ENCODE results near the gene FRMD3. TPM values are rescaled to one million over a fixed set of nuclear protein-coding genes. Genes with fewer than 3 reads are reported as not detected.
"Not testable (repeated sequence)": the region's sequence is repeated elsewhere in the genome, so short reads cannot be mapped to it uniquely, and the experiment has no call there.

The FRMD3 gene
- total RNA-seq, 1 donor = 0.27 TPM

GRCh38 chr9:83403527-83404238 is 134.5 kb downstream of the FRMD3 start:
- no peak for DNase-seq (ENCODE audit: low read depth in 2 of 3, low spot score in 2 of 3)

DNA sequence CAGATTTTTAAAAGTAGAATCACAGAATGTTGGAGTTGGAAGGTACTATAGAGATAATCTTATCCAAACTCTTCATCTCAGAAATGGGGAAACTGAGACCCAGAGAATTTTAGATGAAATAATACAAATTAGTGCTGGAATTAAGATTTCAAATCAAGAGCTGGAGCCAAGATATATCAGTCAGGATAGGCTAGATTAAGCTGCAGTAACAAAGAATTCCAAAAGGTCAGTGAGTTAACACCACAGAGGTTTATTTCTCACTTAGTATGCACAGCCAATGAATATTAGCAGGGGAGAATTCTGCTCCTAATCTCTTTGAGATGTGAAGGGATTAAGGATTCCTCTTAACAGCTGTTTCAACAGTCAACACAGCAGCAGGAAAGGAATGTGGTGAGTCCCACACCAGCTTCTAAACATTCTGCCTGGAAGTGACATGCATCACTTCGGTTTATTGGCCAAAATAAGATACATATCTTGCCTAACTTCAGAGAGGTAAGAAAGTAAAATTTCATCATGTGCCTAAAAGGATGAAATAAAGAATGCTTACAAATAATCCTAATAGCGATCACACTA is 136.8 kb downstream of the FRMD3 start:
- DNase-seq (ENCODE audit: low read depth in 2 of 3, low spot score in 2 of 3) = no peak

DNA sequence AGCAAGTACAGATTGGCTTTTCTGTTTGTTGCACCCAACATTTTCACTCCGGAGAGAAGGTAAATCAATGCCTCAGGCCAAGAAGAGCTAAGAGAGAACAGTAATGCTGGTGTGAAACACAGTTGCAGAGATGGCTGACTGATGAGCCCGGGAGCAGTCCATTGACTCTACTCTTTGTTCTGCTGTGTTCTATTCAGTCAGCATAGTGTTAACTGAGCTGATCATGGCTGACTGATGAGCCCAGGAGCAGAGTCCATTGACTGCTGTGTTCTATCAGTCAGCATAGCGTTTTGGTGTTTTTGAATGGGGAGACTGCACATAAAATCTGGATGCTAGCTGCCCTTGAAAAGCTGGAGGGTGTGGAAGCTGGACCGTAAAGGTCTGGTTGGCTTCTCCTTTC is 141.4 kb downstream of the FRMD3 start:
- DNase-seq (ENCODE audit: low read depth in 2 of 3, low spot score in 2 of 3) = no peak

DNA sequence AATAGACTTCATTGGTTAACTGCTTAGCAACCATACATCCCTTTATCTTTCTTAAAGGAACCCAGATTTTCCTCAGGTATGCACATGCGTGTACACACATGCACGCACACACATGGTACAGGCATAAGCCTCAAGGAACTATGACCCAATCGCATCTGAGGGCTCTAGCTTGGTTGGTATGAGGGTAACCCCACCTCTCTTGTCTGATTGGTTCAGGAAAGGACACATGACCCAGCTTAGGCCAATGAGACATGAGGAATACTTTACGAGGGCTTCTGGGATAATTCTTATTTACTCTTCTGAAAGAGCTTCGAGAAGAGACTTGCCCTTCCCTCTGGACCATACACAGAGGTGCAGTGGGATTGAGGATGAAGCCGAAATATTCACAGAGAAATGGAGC is 141.9 kb downstream of the FRMD3 start:
- no peak for DNase-seq (ENCODE audit: low read depth in 2 of 3, low spot score in 2 of 3)

GRCh38 chr9:83392228-83392627 is 146.0 kb downstream of the FRMD3 start:
- DNase-seq (ENCODE audit: low read depth in 2 of 3, low spot score in 2 of 3) = no peak

DNA sequence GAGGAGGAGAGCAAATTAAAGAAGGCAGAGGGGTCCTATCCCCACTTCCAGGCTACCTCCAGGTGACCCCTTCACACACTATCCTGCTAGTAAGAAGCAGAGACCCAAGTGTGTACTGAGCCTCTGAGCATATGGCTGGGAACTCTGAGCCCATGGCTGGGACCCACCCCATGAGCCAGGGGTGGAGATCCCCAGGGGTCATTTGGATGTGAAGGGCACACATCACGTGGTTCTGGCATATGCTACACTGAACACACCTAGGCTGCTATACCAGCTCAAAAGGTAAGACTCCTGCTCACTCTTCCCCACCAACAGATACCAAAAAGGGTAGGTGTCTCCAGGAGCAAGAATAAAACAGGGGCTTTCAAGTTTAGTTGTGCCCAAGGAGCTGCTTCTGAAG is 149.9 kb downstream of the FRMD3 start:
- DNase-seq (ENCODE audit: low read depth in 2 of 3, low spot score in 2 of 3) = no peak

GRCh38 chr9:83387401-83388185 is 150.6 kb downstream of the FRMD3 start:
- no peak for DNase-seq (ENCODE audit: low read depth in 2 of 3, low spot score in 2 of 3)

- no peak for DNase-seq (ENCODE audit: low read depth in 2 of 3, low spot score in 2 of 3)
Observed at GRCh38 chr9:83385317-83385716, 152.9 kb downstream of the FRMD3 start.

DNA sequence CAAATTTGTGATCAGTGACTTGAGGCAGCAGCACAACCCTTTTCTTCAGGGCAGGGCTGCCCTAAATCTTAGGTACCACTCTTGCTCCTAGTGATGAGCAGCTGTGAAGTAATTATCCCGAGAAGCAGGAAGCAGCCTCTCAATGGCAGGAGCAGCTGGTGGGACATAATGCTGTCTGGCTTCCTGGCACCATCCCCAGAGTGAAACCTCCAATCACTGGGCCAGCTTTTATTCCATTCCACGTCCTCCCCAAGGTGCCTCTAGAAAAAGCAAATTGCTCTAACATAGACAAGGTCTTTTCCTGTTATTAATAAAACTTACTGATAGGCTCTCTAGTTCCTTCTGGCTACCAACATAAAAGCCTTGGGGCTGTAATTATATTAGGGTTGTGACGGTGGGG is 154.0 kb downstream of the FRMD3 start:
- no peak for DNase-seq (ENCODE audit: low read depth in 2 of 3, low spot score in 2 of 3)

- DNase-seq (ENCODE audit: low read depth in 2 of 3, low spot score in 2 of 3) = no peak
Observed at GRCh38 chr9:83383034-83383433, 155.2 kb downstream of the FRMD3 start.

- no peak for DNase-seq (ENCODE audit: low read depth in 2 of 3, low spot score in 2 of 3)
Observed at GRCh38 chr9:83382421-83382820, 155.8 kb downstream of the FRMD3 start.

- no peak for DNase-seq (ENCODE audit: low read depth in 2 of 3, low spot score in 2 of 3)
Observed at GRCh38 chr9:83379045-83379444, 159.2 kb downstream of the FRMD3 start.

DNA sequence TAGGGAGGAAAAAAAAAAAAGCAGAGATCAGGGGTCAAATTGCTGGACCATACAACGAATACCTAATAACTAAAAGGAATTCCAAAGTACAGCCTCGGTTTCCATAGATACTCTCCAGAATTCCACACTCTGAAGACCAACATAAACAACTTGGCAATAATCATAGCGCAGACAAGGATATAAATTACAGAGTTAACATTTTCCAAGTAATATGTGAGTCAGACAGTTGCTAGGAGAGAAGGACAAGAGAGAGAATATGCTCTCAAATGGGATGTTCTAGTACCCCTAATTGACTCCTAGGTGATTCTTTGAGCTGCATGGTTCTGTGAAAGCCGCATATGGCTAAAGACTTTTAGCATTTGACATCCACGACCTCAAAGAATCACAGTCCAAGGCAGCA is 165.2 kb downstream of the FRMD3 start:
- DNase-seq (ENCODE audit: low read depth in 2 of 3, low spot score in 2 of 3) = no peak

- DNase-seq (ENCODE audit: low read depth in 2 of 3, low spot score in 2 of 3) = no peak
Observed at GRCh38 chr9:83367326-83367725, 170.9 kb downstream of the FRMD3 start.

DNA sequence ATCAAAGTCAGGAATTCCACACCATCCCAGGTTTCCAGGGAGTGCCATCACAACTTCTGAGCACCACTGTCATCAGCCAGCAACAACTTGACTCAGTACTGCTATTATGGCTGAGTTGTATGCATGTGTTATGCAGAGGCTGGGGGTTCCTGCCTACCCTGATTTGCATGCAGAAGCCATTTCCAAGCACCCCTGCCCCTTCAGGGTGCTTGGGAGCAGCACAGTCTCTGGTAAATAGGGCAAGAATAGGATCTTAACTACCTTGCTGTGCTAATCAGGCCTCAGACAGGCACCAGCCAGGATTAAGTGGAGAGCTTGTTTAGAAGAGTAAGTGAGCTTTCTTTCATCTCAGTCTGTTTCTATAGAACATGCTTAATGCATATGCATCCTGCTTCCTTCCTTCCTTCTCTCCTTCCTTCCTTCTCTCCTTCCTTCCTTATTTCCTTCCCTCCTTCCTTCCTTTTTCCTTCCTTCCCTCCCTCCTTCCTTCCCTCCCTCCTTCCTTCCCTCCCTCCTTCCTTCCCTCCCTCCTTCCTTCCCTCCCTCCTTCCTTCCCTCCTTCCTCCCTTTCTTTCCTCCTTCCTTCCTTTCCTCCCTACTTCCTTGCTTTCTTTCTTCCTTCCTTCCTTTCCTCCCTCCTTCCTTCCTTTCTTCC is 175.7 kb downstream of the FRMD3 start:
- DNase-seq (ENCODE audit: low read depth in 2 of 3, low spot score in 2 of 3) = no peak

GRCh38 chr9:83359039-83359438 is 179.2 kb downstream of the FRMD3 start:
- DNase-seq (ENCODE audit: low read depth in 2 of 3, low spot score in 2 of 3) = no peak

DNA sequence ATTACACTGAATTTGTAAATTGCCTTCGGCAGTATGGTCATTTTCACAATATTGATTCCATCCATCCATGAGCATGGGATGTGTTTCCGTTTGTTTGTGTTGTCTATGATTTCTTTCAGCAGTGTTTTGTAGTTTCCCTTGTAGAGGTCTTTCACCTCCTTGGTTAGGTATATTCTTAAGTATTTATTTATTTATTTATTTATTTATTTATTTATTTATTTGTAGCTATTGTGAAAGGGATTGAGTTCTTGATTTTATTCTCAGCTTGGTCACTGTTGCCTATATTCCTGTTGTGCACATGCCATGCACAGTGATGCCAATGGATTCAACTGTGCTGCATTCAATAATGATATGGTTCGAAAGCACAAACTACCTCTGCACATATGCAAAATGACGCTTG is 179.7 kb downstream of the FRMD3 start:
- DNase-seq (ENCODE audit: low read depth in 2 of 3, low spot score in 2 of 3) = not testable (repeated sequence)

DNA sequence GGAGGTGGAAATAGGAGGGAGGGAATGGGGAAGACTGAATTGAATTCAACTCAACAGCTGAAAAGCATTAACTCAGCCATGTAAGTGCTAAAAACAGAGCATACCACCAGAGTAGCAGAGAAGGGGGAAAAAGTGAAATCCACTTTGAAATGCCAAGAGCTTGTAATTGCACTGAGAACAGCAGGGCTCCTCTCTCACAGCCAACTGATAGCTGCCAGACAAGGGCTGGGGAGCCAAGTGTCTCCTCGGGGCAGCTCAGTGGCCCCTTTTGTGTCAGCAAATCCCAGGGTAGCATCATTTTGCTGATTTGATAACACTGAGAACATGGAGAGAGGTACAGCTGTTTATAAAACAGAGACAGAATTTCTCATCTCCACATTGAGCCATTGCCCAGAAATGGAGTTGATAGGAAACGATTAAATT is 182.5 kb downstream of the FRMD3 start:
- no peak for DNase-seq (ENCODE audit: low read depth in 2 of 3, low spot score in 2 of 3)

DNA sequence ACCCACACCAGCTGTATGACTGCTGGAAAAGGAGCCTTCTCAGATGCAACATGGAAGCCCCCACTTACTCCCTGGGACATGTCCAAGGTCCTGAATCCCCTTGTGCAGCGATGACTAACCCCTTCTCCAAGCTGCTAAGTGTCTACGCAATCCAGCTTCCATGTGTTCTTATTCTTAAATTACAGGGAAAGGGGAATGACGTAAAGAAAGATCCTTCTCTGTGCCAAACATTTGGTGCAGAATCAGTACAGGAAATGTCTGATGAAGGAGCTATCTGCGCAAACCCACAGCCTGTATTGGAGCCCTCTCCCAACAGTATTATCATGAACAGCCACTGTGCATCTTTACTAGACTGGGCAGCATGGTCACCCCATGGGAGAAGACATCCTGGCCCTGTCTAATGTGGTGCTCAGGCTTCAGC is 183.2 kb downstream of the FRMD3 start:
- no peak for DNase-seq (ENCODE audit: low read depth in 2 of 3, low spot score in 2 of 3)

DNA sequence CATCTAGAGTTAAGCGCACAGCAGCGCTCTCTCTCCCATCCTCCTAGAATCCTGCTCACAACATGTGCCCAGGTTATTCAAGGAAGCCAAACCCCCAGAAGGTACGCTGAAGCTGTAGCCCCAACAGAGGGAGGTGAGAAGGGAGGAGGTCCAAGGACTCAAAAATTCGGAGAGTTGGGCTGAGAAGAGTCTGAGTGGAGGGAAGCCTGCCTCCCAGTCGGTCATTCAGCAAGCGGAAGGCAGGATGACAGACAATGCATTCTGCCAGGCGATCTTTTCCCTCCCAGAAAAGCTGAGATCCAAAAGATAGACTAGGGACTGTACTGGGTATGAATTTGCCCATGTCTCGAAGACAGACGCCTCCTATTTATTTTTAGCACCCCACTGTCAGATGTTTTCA is 189.2 kb downstream of the FRMD3 start:
- no peak for DNase-seq (ENCODE audit: low read depth in 2 of 3, low spot score in 2 of 3)

GRCh38 chr9:83346655-83347420 is 191.4 kb downstream of the FRMD3 start:
- DNase-seq (ENCODE audit: low read depth in 2 of 3, low spot score in 2 of 3) = no peak
